ENCODE measurements around the gene MAN2B2.

- TF ChIP-seq POLR2A (IDR thresholded peaks at IDR 0.05; ENCODE audit: low read depth, low read length) (no peak), POLR2AphosphoS5 (IDR thresholded peaks at IDR 0.05; ENCODE audit: low read depth, low read length) (no peak)
Measured at GRCh38 chr4:6538111-6538510, 36.9 kb upstream of the MAN2B2 start.
